GM12865 (cell line): Measurements from ENCODE around the gene NUP93.

ENCODE experiments used
- DNase-seq: peaks from one replicate; pipeline ENCODE4 v3.0.0; 2010; ENCODE audit warnings: low read depth
- H3K4me3 ChIP-seq: 2 replicates; pipeline ENCODE4 v1.5.1; 2011; ENCODE audit warnings: mild to moderate bottlenecking, low read depth, low read length, control low read depth
- TF ChIP-seq, protein P1 (sequence below): IDR thresholded peaks from 2 replicates; pipeline ENCODE4 v1.5.1; 2011; ENCODE audit warnings: low read length, control low read depth, low read depth, inconsistent platforms; ENCODE audit not compliant: insufficient read depth; ENCODE audit errors: missing control alignments

The NUP93 gene

DNA sequence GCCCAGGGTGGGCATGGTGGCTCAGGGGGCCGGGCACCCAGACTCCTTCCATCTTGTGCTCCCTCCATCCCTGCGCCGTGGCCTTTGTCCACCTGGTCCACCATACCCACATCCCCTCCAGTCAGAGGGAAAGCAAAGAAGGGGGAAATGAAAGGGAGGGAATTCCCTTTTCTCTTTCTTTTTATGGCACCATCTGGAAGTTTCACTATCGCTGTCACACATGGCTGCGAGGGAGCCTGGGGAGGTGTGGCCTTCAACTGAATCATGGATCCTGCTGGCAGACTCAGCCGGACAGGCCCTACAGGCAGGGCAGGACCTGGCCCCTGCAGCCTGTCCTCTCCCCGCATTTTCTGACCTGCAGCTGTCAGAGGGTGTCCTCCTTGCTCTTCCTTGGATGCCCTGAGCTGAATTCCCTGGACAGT lies 141.3 kb downstream of the NUP93 start:
- peak; percentile 70 for DNase-seq
- H3K4me3 ChIP-seq, result no peak overlapping the region
- TF ChIP-seq, protein P1, sequence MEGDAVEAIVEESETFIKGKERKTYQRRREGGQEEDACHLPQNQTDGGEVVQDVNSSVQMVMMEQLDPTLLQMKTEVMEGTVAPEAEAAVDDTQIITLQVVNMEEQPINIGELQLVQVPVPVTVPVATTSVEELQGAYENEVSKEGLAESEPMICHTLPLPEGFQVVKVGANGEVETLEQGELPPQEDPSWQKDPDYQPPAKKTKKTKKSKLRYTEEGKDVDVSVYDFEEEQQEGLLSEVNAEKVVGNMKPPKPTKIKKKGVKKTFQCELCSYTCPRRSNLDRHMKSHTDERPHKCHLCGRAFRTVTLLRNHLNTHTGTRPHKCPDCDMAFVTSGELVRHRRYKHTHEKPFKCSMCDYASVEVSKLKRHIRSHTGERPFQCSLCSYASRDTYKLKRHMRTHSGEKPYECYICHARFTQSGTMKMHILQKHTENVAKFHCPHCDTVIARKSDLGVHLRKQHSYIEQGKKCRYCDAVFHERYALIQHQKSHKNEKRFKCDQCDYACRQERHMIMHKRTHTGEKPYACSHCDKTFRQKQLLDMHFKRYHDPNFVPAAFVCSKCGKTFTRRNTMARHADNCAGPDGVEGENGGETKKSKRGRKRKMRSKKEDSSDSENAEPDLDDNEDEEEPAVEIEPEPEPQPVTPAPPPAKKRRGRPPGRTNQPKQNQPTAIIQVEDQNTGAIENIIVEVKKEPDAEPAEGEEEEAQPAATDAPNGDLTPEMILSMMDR, result no peak

DNA sequence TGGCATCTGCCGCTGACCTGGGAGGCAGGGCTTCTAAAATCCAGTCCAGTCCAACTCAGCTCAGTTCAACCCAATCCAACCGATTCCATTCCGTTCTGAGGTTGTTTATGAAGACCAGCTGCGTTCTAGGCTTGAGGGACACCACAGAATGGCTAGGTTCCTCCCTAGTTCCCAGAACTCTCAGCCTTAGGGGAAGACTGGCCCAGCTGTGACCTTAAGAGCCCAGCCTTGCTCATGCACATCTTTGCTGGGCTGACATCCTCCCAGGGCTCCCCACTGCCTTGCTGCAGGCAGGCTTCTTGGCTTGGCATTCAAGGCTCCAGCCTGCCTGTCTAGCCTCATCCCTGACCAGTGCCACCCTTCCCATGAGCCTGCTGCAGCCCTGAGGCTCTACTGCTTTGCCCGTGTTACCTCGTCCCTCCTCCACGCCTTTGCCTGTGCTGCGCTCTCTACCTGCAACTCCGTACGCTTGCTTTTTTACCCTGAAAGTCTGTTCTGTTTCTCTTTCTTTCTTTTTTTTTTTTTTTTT lies 143.0 kb downstream of the NUP93 start:
- no peak for DNase-seq
- TF ChIP-seq, protein P1, result no peak
- no peak overlapping the region for H3K4me3 ChIP-seq

DNA sequence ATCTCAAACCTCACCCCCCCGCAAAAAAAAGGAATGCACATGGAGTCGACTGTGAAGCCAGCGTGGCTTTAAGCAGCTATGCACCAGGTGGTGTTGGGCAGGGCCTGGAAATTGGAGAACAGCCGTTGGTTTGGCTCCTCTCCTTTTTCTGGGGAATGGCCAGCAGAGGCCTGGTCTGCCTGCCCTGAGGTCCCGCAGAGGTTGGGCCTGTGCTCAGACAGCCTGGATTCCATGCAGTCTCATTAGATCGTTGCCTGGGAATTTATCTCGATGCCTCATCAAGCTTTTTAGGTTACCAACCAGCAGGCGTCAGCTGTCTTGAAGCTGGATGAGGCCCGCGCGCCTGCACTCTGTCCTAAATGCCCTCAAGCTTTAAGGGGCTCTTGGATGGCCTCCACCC lies 144.9 kb downstream of the NUP93 start:
- TF ChIP-seq, protein P1, result no peak
- no peak overlapping the region for H3K4me3 ChIP-seq
- DNase-seq, result no peak

DNA sequence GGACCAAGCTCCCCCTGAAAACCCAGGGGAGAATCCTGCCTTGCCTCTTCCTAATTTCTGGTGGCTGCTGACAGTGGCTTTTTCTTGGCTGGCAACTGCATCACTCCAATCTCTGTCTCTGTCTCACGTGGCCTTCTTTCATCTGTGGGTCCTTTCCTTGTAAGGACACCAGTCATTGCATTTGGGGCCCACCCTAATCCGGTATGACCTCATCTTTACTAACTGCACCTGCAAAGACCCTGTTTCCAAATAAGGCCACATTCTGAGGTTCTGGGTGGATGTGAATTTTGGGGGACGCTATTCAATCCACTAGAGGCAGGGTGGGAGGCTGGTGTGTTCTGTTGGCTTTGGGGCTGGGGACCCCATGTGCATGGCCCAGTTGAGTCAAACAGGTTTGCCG lies 146.1 kb downstream of the NUP93 start:
- TF ChIP-seq, protein P1, result no peak
- no peak overlapping the region for H3K4me3 ChIP-seq
- DNase-seq, result no peak

DNA sequence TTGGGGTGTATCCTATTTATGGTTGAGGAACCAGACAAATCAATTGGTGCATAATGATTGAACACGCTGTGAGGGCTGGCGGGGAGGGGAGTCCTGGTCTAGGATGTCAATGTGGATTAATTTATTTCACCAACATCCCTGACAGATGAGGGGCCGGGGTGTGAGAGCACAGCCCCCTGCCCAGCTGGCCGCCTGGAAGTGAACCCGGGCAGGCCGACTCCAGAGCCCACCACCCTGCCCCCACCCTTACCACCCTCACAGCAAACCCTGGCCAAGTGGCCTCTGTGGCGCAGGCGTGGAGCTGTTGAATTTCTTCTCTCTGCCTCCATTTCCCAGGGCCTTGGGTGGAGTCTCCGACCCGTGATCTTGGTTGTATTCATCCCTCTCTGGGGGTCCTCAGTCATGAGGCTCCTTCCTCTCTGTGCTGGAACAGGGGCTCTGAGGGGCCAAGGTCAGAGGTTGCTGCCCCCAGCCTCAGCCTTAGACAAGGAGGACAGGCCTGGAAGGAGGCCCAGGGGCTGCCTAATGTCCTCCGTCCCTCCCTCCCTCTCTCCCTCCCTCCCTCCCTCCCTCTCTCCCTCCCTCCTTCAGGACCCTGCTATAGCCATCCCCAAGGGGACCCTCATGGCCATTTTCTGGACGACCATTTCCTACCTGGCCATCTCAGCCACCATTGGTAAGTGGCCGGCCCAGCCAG lies 147.7 kb downstream of the NUP93 start:
- no peak for DNase-seq
- TF ChIP-seq, protein P1, result no peak

DNA sequence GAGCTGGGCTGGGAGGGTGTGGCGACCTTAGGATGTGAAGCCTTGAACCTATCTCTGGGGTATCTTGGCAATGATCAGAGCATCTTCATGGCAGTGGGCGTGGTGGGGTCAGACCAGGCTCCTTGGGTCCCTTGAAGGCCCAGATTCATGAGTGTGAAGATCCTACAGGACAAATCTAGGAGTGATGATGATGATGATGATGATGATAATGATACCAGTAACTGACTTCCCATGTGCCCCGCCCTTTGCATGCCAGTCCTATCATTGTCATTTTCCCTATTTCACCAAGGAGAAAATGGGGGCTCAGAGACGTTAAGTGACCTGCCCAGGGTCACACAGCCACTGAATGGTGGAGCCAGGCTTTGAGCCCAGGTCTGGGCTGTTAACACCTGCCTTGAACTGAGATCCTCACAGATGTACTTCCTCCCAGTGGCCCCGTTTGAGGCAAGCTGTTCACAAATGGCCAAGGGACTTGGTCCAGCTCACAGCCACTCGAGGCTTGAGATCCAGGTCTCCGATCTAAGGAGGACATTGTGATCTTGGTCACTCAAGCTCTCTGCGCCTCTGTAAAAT lies 148.4 kb downstream of the NUP93 start:
- no peak overlapping the region for H3K4me3 ChIP-seq
- TF ChIP-seq, protein P1, result no peak
- no peak for DNase-seq

More for the DNA sequence above, 147.7 kb downstream of the NUP93 start:
- no peak overlapping the region for H3K4me3 ChIP-seq
